HK-2 (cell line): ENCODE measurements around the gene SCCPDH.

Experiments used
- DNase-seq: peaks from one replicate; pipeline ENCODE4 v3.0.0-alpha.2; 2018; ENCODE audit not compliant: unreplicated experiment

The SCCPDH gene

GRCh38 chr1:246785494-246786111 is 61.4 kb downstream of the SCCPDH start:
- DNase-seq = peak; percentile 47

- DNase-seq = no peak
These were observed 62.5 kb downstream of the SCCPDH start for GRCh38 chr1:246786606-246787238.

- DNase-seq = no peak
These were observed 63.7 kb downstream of the SCCPDH start for GRCh38 chr1:246787781-246788513.

- DNase-seq = no peak
These were observed 64.7 kb downstream of the SCCPDH start for GRCh38 chr1:246788895-246789338.

GRCh38 chr1:246789454-246790339 is 65.5 kb downstream of the SCCPDH start:
- DNase-seq = no peak

GRCh38 chr1:246790364-246790763 is 66.2 kb downstream of the SCCPDH start:
- DNase-seq = no peak

GRCh38 chr1:246790833-246791232 is 66.6 kb downstream of the SCCPDH start:
- DNase-seq = no peak

GRCh38 chr1:246791303-246791918 is 67.2 kb downstream of the SCCPDH start:
- no peak for DNase-seq

GRCh38 chr1:246792603-246793002 is 68.4 kb downstream of the SCCPDH start:
- DNase-seq = no peak

GRCh38 chr1:246793356-246793896 is 69.2 kb downstream of the SCCPDH start:
- DNase-seq = no peak

- DNase-seq = no peak
These were observed 70.0 kb downstream of the SCCPDH start for GRCh38 chr1:246794048-246794827.

GRCh38 chr1:246794828-246795671 is 70.8 kb downstream of the SCCPDH start:
- DNase-seq = peak; percentile 38

GRCh38 chr1:246795906-246796694 is 71.9 kb downstream of the SCCPDH start:
- DNase-seq = no peak

- no peak for DNase-seq
These were observed 72.9 kb downstream of the SCCPDH start for GRCh38 chr1:246797157-246797556.

GRCh38 chr1:246797597-246797996 is 73.4 kb downstream of the SCCPDH start:
- no peak for DNase-seq

- DNase-seq = no peak
These were observed 73.9 kb downstream of the SCCPDH start for GRCh38 chr1:246798107-246798506.

GRCh38 chr1:246798606-246799496 is 74.6 kb downstream of the SCCPDH start:
- DNase-seq = no peak

- no peak for DNase-seq
These were observed 76.1 kb downstream of the SCCPDH start for GRCh38 chr1:246800356-246800755.
